NCI-H187 (cell line): Measurements from ENCODE around the gene CRY2.

Experiments
- DNase-seq, 2 experiments: peaks; one replicate each; lab custom pipeline; 2025; lab: John Stamatoyannopoulos, UW

CRY2 gene

GRCh38 chr11:45879803-45880686, 32.8 kb downstream of the CRY2 start:
- DNase-seq, result no peak

GRCh38 chr11:45880772-45881570, 33.7 kb downstream of the CRY2 start:
- no peak for DNase-seq

GRCh38 chr11:45881708-45882368, 34.6 kb downstream of the CRY2 start:
- DNase-seq, result no peak

GRCh38 chr11:45884596-45885185, 37.4 kb downstream of the CRY2 start:
- no peak for DNase-seq

GRCh38 chr11:45885274-45885920, 38.1 kb downstream of the CRY2 start, which contains the start of gene MAPK8IP1:
TSS of gene MAPK8IP1 (plus strand) at chr11:45885651. CDS start at chr11:45885821, 170 bp downstream.
- peak; percentile 36 to 77 for DNase-seq

GRCh38 chr11:45885921-45886721, 38.8 kb downstream of the CRY2 start:
- DNase-seq, result no peak

- DNase-seq, result no peak
These were observed 39.7 kb downstream of the CRY2 start for GRCh38 chr11:45886816-45887520.

GRCh38 chr11:45887587-45887986, 40.3 kb downstream of the CRY2 start:
- DNase-seq, result no peak

- DNase-seq, result no peak
These were observed 42.3 kb downstream of the CRY2 start for GRCh38 chr11:45889555-45889954.

- DNase-seq, result no peak
These were observed 42.7 kb downstream of the CRY2 start for GRCh38 chr11:45889966-45890365.

GRCh38 chr11:45890886-45891550, 43.7 kb downstream of the CRY2 start:
- DNase-seq, result no peak

- no peak for DNase-seq
These were observed 45.6 kb downstream of the CRY2 start for GRCh38 chr11:45892856-45893255.

- no peak for DNase-seq
These were observed 47.4 kb downstream of the CRY2 start for GRCh38 chr11:45894555-45895247.

GRCh38 chr11:45895553-45896259, 48.4 kb downstream of the CRY2 start:
- DNase-seq, result no peak

- DNase-seq, result peak; percentile 61 to 90
These were observed 49.2 kb downstream of the CRY2 start for GRCh38 chr11:45896422-45896984.

- DNase-seq, result no peak
These were observed 50.3 kb downstream of the CRY2 start for GRCh38 chr11:45897556-45897955.

- no peak for DNase-seq
These were observed 51.8 kb downstream of the CRY2 start for GRCh38 chr11:45899086-45899447.
